HG03520 (cell line): ENCODE measurements around the gene DHX16.
A peak's percentile ranks its signal among the peaks of the same experiment; 100 is the strongest.
"Not testable (repeated sequence)": the region's sequence is repeated elsewhere in the genome, so short reads cannot be mapped to it uniquely, and the experiment has no call there.

Source experiments
- ATAC-seq: cut with Tn5 transposase; IDR thresholded peaks from one replicate; pipeline ENCODE4 v1.9.1; 2021; ENCODE audit warnings: mild to moderate bottlenecking, moderate library complexity; ENCODE audit not compliant: unreplicated experiment

DHX16 gene

DNA sequence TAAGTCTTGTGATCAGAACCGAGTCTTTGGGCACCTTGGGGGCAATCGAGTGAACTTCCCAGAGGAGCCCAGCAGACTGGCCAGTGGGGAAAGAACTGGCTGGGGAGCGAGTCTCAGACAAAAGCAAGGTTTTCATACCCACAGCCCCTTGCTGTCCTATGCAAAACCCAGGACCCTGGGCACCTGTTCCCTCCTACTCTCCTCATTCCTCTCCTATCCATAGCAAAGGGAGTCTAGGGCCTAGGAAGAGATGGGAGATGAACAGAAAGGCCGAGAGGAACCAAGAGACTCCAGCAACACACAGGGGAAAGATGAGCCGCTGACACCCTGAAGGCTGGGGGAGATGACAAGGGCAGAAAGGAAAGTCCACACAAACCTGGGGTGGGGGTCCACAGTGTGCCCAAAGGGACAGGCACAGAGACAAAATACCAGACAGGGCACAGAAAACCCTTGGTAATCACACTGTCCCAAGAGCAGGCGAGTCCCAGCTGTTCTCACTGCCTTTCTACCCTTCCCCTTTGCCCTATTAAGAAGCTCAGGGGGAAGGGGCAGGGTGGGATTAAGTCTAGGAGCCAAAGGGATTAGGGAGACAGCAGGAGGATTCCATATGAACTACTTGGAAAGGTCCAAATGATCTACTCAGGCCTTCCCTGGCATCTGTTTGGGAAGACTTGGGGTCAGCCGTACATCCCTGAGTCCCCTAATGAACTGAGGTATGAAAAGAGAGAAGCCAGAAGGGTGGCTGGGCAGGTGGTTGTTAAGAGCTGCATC, 7.1 kb upstream of the DHX16 start:
- no peak for ATAC-seq

DNA sequence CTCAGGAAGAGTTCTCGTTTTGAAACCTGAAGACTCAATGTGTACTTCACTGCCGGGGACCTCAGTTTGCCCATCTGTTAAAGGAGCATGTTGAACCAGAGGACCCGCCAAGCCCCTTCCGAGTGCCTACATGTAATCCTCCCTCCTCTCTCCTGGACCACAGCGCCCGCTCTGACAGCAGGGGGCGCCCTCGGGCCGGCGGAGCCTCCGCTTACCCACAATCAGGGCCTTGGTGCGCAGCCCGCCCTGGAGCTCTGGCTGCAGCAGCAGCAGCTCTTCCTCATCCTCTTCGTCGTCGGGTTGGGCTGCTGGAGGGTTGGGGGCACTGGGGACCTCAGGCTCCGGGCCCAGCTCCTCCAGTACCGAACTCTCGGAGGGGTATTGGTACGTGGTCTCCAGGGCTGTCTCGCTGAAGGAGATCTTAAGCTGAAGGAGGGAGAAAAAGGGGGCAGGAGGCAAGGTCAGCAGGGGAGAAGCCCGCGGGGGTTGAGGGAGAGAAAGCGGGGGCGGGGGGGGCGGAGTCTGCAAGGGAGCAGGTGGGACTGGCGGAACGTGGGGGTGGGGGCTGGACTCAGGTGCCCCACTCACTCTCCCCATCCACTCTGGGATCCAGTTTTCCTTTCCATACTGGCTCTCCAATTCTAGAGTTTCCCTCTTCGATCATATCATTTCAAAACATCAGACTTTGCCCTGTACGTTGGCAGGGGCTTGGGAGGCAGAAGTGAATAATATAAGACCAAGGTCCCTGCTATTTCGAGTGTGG, 6.3 kb upstream of the DHX16 start:
- ATAC-seq = no peak

DNA sequence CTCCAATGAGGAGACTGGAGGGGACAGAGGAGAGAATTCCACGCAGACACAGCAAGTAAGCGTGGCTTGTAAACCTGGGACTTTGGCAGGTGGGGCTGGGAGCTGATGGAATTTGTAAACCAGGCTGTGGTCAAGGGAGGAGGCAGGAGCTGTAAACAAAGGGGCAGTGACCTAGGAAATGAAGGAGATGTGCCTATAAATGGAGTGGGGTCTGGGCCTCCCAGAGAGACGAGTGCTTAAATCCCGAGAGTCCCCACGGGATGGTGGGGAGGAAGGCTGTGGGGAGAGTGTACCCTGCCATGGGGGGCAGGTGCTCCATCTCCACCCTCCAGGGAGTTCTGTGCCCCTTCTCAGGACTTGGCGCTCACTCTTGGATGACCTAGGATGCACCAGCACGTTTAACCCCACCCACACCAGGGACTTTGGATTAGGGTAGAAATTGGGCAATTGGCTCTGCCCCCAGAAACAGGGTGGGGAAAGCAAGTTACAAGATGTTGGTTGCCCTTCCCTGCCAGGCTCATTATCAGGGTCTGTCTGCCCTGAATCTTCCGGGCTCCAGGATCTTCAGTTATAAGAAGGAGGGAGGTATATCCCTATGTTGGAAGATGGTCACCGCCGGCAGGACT, 4.0 kb upstream of the DHX16 start:
- no peak for ATAC-seq

DNA sequence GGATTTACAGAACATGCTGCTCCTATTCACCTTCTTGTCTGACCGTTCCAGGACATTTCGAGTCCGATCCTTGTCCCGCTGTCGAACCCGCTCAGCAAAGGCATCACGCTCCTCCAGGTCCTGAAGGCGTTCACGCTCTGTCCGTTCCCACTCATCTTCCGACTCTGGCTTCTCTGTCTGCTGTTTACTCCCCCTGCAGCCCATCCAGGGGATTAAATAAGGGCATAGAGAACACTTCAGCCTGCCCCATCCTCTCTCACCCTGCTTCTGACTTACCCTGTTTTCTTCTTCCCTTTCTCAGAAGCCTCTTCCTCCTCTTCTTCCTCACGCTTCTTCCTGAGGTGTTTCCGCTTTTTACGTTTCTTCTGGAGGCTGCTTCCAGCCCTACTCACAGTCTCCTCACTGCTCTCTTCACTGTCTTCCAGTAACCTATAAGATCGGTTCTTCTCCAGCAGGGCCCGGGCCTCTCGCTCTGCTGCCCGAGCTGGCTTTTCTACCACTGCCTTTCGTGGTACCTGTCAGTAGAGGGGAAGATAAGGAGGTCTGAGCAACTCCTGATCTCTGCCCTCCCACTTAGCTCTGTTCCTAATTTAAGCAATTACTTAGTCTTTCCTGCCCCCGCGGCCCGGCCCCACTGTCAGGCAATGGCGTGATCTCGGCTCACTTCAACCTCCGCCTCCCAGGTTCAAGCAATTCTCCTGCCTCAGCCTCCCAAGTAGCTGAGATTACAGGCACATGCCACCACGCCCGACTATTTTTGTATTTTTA, 1.9 kb downstream of the DHX16 start:
- ATAC-seq = no peak

DNA sequence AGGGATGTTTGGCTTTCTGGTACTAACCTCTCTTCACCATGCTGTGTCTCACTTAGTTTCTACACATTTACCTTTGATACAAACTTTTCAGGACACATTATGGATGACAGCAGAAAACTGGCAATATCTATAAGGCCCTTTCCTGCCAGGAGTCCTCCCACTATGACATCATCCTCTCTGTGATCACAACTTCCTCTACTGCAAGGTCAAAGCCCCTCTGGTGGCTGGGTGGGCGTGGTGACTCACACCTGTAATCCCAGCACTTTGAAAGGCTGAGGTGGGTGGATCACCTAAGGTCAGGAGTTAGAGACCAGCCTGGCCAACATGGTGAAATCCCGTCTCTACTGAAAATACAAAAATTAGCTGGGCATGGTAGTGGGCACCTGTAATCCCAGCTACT, 6.5 kb downstream of the DHX16 start:
- not testable (repeated sequence) for ATAC-seq

DNA sequence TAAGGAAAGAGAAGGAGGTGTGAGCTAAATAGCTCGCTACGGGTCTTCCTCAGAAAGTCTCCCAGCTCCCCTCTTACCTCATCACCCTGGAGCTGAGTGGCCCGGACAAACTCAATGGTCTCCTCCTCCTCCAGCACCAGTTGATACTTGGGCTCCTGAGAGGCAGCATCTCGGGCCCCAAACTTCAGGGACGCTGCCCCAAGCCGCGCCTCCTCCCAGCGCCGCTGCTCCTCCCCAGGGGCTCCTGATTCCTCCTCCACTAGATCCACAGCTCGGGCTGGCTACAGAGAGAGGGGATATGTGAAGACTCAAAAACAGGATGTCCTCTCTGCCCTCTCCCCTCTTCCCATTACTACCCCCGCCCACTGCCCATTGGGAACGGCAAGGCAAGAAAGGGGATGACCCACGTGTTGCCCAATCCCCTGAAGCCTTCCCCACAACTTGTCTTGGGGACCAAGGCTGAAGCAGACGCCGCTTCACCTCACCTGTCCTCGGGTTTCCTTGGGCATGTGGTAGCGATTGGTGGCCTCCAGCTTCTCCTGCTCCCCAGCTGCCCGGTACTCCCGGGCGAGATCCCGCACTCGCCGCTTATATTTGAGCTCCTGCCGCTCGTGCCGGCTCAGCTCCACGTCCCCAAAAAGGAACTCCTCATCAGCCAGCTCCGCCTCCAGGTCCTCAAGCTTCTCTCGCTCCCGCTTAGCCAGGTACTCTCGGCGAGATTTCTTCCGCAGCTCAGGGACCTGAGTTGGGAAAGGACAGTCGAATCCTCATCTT, 7.6 kb downstream of the DHX16 start:
- no peak for ATAC-seq

DNA sequence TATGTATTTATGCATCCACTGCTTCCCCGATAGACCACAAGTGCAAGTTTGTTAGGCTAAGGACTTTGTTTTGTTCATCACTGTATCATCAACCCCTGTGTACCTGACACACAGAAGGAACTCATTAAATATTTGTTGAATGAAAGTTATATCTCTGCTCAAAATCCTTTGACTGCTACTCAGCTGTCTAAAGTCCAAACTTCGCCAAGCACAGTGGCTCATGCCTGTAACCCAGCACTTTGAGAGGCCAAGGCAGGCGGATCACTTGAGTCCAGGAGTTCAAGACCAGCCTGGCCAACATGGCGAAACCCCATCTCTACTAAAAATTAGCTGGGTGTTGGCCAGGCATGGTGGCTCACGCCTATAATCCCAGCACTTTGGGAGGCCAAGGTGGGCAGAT, 14.9 kb downstream of the DHX16 start:
- not testable (repeated sequence) for ATAC-seq

DNA sequence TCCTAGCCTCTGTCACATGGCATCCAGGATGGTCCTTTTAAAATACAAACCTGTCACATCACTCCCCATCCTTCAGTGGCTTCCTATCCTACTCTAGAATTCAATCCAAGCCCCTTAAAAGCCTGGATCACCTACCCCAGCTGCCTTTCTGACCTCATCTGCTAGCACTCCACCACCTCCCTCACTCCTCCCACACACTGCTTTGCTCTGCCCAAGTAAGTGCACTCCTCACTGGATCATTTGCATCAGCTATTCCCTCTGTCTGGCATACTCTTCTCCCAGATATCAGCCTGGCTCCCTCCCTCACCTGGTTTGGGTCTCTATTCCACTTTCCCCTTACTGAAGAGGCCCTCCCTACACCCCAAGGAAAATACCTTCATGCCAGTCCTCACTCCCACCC, 15.4 kb downstream of the DHX16 start:
- no peak for ATAC-seq

DNA sequence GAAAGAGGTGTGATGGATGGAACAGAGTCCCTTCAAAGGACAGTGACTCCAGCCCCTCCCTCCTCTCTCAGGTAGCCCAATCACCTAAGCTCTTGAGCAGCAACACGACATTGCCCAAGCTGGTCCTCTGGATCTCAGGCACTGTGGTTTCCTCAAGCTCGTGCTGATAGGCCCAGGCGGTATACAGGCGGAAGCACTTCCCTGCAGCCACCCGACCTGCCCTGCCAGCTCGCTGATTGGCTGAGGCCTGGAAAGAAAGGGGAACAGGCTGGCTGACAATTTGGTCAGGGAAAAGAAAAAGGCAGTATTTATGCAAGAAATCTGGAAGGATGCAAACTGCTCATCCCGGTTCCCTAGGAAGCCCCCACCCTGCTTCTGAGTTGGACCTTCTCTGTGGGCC, 16.3 kb downstream of the DHX16 start:
- no peak for ATAC-seq

DNA sequence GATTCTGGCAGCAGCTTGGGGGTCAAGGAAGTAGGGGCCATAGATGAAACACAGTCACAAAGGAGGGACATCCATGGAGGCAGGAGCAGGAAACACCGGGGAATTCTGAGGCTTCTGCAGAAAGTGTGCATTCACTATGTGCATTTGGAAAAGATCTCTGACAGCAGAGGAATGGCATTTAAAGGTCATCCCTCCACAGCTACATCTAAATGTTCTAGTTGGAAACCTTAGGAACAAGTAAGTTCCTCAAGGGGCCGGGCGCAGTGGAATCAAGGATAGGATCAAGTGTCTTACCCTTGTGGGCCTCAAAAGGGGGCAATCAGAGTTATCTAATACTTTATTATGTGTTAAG, 17.1 kb downstream of the DHX16 start:
- ATAC-seq = no peak

DNA sequence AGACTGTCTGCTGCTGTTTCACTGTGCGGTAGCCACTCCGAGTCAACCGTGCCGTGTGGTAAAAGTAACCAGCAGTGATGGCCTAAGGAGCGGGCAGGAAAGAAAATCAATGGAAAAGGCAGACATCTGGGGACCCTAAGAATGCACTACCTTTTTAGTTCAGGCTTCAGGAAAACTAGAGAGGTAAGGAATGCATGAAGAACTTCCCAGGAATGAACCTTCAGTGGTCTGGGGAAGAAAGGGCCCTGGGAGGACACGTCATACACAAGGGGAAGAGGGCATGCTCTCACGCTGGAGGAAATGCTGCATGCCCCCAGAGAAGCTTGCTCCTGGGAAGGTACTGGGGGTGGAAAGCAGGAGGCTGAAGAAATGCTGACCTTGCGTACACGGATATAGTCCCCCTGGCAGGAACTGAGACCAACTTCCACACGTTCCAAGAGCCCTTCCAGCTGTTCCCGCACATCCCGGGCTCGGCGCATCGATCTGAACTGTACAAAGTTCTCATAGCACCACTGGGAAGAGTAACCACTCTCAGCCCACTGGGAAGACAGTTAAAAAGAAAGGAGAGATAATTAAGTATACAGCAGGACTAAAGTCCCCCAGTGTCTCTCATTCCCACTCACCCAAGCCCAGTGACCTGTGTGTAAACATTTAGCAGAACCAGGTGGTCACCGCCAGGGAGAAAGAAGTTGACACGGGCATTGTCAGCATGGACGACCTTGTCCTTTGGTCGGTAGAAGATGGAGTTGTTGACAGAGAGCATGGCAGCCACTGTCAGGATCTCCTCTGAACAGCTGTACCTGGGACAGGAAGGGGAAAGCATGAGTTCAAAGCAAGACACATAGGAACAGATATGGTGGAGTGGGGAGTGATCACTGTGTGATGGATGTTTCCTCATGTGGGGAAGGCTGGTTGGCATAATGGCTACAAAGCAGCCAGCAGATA, 17.7 kb downstream of the DHX16 start:
- ATAC-seq = no peak

DNA sequence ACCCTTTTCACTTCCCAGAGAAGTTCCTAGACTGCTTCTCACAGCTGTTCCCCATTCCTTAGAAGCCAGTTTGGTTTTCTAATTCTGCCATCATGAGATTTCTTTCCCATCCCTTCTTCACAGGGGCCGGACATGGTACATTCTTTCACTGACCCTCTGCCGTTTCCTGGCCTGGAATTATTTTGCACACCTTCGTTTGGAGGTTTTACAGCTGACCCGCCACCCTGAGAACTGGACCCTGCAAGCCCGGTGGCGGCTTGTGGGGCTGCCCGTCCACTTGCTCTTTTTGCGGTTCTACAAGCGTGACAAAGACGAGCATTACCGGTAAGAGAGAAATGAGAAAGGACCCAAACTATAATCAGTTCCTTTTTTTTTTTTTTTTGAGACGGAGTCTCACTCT, 21.7 kb downstream of the DHX16 start:
- no peak for ATAC-seq

DNA sequence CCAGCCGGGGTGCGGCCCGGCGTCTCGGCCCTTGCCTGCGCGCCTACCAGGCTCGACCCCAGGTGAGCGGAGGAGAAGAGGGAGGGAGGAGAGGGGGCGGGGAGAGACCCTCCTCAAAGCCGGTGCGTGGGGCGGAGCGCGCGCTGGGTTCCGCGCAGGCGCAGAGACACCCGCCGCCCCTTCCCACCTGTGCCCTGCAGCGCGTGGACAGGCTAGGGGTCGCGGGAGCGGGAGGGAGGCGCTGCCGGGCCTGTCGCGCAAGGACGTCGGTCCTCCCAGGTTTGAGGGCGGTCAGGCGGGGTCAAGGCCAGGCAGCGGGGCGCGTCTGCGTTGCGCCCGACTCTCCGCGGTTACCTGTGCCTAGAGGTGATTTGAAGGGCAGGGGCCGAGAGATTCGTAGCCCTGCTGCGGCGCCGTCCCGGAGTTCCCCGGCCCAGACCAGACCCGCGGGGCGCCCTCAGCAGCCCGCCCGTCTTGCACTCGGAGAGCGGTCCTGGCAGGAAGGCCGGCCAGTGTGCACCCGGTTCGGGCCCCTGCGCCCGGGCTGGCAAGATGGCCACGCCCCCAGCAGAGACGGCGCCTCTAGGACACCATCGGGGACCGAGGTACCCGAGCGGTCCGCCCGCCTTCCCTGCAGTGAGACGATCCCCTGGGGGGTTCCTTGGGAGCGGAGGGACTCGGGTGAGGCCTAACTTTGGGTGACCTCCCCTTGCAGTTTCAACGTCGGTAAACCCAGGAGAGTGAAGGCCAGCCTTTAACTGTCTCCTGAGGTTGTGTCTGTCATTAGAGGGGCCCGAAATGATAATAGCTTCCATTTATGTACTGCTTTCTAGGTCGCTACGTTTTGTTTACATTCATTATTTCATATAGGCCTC, 25.3 kb downstream of the DHX16 start:
- peak; percentile 53 for ATAC-seq

DNA sequence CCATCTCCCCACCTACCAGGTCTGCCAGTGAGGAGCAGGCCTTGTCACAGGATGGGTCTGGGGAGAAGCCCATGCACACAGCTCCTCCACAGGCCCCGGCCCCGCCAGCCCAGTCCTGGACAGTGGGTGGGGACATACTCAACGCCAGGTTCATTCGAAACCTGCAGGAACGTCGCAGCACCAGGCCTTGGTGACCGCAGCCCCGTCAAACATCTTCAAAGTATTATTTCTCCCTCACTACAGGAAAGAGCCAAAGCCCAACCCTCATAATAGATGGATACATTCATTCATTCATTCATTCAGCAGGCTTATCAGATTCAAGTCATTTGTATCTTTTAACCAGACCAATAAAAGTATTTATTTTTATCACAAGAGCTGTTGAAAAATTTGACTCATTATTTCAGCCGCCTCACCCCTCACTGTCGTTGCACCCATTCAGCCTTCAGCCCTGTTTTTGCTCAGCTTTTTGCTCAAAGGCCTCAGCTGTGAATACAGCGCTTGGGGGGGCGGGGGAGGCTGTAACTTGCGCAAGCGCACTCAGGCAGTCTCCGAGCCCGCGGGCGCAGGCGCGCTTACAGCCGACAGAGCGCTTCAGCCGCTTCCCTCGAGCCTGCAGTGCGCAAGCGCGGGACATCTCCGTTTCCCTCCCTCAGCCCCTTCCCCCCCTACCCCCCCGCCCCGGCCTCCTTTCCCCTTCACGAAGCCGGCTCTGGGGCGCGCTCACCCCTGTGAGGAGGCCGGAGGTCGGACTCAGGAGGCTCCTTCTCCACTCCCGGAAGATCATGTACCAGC, 26.2 kb downstream of the DHX16 start, which contains the start of gene C6orf136:
Gene C6orf136 (plus strand): TSS at position 684 of the 792 bp plus-strand sequence. CDS start 99 bp downstream, at position 783.
- peak; percentile 44 for ATAC-seq

DNA sequence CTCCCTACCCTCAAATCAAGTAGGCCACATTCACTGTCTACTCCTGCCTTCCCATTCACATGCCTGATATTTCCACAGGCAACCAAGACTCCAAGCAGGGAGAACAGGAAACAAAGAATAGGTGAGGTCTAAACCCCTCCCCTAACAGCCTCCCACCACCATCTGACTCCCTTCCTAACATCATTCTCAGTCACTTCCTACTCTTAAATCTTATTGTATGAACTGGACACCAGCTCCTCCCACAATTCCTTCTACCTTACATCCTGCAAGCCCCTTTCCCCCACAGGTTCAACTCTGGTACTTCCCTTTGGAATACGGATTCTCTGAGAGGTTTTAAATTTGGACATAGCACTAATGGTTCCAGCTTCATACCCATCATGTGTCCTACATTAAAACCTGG, 26.8 kb downstream of the DHX16 start:
- no peak for ATAC-seq

DNA sequence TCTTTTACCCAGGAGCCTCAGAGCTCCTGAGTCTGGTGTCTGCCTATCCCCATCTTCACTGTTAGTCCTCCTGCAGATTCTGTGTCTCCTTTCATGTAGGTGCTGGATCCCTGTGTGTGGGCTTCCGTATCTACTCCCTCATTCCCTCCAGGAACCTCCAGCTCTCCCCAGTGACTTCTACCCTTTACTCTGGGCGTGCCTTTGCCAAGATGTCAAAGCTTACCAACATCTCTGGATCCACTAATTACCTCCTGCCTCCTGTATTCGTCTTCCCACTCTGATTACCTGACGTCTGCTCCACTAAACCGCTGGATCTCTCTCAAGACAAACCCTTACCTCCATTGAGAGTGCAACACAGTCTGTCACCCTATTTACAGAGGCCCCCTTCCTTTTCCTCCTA, 28.0 kb downstream of the DHX16 start:
- no peak for ATAC-seq

DNA sequence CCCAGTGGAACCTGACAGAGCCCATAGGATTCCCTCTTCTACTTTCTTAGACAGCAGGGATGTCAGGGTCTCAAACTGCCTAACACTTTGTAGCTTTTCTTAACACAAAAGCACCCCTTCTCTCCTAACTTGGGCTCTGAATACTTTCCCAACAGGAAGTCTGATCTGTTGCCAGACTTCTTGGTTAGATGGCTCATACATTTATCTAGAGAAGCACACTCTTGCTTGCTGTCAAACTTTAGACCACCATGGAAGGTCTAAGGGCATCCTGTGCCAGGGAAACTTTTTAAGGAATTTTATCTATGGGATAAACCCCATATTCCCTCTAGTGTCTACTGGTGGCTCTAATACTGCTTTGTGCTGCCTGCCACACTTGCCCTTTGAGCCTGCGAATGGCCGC, 29.1 kb downstream of the DHX16 start:
- ATAC-seq = no peak

DNA sequence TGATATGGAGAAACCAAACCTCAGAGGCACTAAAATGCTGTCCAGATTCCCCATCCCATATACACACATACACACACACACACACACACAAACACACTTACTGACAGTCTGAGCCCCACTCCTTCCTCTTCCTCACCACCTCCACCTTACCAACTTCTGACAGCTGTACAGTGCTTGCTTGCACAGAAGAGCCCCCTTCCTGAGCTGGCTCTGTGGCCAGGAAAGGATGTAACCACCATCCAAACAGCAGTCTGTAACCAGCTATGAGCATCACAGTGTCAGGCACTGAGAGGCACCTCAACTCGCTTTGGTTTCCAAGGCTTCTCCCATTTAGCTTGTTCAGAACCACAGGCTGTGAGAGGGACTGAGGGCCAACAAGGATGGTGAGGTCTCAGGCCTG, 31.8 kb downstream of the DHX16 start:
- no peak for ATAC-seq
